NOMO-1 (cell line): Measurements from ENCODE around the gene LYSMD1.

Experiments
- DNase-seq, 2 experiments: peaks; one replicate each; lab custom pipeline; 2025; ENCODE audit not compliant: unreplicated experiment in 2 of 2; lab: John Stamatoyannopoulos, UW

The LYSMD1 gene

DNA sequence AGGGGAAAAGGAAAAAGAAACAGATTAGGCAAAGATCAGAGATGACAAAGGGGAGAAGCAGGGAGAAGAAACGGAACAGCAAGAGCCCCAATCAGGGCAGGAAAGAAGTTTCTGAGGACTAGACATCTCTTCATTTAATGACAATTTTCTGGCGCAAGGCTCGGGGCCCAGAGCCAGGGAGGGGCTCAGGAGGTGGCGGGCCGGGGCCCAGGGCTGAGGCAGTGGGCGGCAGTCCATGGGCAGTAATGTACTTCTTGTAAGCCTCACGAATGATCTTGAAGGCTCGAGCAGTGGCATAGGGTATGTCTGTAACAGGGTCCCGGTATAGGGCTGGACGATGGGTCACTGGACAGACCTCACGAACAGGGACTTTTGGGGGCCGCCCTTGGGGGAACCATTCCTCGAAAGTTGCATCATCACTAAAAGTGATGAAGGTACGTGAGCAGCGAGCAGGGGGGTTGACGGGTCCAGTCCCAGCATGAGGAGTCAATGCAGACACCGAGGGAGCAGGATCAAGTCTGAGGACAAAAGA, 10.9 kb upstream of the LYSMD1 start:
- no peak for DNase-seq

DNA sequence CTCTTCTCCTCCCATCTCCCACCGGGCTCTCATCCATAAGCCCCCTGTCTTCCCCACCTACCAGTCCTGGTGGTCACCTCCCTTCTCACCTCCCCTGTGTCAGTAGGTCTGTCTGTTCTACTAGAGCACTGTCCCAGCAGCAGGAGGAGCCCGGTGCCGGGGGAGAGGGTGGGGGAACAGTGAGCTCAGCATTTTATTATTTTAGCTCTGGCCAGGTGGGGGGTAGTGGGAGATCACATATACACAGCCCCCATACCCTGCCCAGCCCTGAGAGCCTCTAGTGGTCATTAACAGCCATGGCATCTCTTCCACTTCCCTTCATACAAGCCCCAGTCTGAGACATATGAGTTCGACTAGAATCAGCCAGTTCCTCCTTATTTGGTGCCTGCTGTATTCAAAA, 10.2 kb upstream of the LYSMD1 start, which contains the start of gene TMOD4:
TMOD4 (minus strand) TSS at position 119 of the 400 bp plus-strand sequence. CDS start 1,106 bp downstream, outside the sequence.
- peak; percentile 15 to 25 for DNase-seq

DNA sequence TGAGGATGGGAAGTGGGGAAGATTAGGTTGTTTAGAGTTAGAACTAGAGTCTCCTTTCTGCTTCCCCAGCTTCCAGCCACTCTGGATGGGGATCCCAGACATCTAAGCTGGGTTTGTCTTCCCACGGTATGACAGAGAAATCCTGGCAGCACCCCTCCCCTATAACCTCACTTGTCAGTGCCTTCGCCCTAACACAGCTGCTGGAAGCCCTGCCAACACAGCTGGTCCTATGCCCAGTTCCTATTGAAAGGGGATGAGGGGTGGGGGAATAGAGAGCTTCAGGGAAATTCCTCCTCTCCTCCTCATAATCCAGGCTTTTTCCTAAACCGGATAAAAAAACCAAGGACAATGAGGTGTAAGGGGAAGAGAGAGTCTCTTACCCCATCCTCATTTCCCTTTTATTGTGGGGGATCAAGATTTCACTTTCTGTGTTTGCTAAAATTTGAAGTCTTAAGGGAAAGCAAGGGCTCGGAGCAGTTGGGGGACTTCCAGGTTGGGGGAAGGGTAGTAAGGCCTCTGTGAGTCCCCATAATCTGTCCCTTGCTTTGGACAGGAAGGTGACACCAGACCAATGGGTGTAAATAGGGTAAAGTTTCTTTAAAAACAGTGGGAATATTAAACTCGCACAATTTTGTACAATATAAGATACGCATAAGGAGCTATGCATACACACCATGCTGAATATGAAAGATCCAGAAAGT, 9.5 kb upstream of the LYSMD1 start:
- DNase-seq = no peak

- DNase-seq = no peak
Measured at GRCh38 chr1:151171190-151171589, 5.5 kb upstream of the LYSMD1 start.

GRCh38 chr1:151167116-151167515, 1.4 kb upstream of the LYSMD1 start:
- DNase-seq = no peak

- DNase-seq = peak; percentile 6 to 35
Measured at GRCh38 chr1:151166505-151166956, 829 bp upstream of the LYSMD1 start.

DNA sequence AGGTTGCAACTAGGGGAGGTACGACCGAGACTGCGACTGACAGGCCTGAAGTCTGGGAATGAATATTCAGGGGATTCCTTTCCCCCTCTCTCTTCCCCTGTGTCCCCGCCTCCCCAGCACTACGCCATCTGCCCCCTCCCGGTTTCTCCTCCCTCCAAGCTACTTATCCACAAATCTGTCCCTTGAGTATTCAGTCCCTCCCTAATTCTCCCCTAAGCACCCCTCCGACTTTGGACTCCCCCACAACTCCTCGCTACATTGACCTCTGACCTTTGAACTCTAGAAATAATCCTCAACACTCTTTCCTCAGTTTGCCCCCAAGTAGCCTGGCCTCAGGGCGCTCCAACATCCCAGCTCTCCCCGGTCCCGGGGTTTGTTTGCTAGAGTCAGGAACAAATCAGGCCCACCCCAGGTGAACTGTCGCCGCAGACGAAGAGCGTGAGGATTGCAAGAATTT, 393 bp downstream of the LYSMD1 start:
- DNase-seq = no peak

DNA sequence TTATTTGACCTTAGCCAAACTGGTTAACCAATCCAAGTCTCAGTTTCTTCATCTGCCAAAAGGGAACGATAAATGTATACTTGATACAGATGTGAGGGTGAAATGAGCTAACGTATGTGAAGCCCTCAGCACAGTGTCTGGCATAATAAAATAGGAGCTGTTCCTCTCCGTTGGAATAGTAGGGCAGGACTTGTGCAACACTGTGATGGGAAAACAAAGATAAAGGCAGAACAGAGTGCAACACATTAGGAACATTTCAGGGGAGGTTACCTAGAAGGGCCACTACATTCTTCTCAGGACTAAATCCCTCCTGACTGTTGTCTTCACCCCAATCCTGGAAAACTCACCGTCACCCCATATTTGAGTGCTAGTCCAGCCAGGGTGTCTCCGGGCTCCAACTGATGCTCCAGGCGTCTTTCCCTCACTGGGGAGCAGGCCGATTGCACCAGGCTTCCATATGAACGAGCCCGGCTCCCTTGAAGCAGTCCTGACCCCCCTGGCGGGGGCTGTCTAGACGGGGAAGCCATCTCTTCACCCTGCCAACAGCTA, 896 bp downstream of the LYSMD1 start:
- no peak for DNase-seq

DNA sequence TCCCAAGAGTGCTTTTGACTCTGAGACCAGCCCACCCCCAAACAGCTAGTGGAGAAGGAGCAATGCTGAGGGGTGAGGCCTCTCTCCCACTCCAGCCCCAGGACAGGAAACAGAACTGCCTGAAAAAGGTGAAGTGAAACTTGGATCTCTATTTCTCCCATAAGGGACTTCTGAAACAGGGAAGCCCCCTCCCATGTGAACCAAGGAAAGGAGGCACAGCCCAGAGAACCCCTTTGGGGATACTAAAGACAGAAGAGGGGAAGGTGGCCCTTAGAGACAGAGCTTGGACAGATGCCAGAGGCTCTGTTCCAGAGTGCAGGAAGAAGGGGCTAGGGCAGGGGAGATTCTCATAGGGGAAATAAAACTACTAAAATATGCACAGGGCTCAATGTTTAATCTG, 6.3 kb downstream of the LYSMD1 start:
- peak in 1 of 2 experiments; percentile 18 for DNase-seq

GRCh38 chr1:151158751-151159251, 6.9 kb downstream of the LYSMD1 start:
- DNase-seq = peak; percentile 18 to 31

GRCh38 chr1:151158326-151158725, 7.4 kb downstream of the LYSMD1 start:
- DNase-seq = peak; percentile 8 to 39

- DNase-seq = peak; percentile 71 to 72
Measured at GRCh38 chr1:151157067-151157531, 8.6 kb downstream of the LYSMD1 start.

GRCh38 chr1:151156515-151156819, 9.2 kb downstream of the LYSMD1 start, which contains the start of gene TNFAIP8L2:
TSS of gene TNFAIP8L2 (plus strand) at chr1:151156649. CDS start at chr1:151158698, 2,049 bp downstream.
- DNase-seq = peak; percentile 78 to 80

DNA sequence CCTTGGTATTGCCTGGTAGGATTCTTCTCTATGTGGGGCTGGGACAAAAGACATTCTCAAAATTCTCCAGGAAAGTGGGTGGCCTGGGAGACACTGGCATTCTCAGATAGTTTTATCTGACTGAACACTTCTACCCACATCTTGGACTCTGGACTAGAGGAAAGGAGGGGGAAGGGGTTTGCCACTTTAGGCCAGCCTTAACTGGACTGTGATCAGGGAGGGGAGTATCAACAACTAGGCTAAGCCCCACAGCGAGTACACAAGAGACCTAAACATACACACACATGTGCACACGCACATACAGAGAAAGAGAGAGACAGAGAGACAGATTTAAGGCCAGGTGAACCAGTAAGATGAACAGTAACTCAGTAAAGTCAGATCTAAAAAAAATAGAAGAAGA, 18.0 kb downstream of the LYSMD1 start:
- no peak for DNase-seq

DNA sequence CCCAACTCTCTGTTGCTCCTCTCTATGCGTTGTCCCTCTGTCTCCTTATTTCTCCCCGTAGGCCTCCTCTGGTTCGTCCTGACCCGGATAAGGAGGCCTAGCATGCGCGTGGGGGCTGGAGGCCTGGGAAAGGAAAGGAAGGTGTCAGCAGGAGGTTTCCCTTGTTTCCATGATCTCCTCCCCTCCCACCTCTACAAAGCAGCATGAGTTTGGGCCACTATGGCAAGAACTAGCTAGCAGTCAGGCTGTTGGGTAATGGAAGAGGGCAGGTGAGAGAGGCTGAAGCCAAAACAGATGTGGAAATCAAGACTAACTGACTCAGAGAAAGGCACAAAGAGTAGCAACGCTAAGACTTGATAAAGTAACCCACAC, 18.6 kb downstream of the LYSMD1 start:
- DNase-seq = no peak

GRCh38 chr1:151146412-151147131, 19.1 kb downstream of the LYSMD1 start, which contains the start of gene SEMA6C:
TSS of gene SEMA6C (minus strand) at chr1:151146631. CDS start at chr1:151142621, 4,010 bp downstream.
- peak; percentile 84 to 91 for DNase-seq

DNA sequence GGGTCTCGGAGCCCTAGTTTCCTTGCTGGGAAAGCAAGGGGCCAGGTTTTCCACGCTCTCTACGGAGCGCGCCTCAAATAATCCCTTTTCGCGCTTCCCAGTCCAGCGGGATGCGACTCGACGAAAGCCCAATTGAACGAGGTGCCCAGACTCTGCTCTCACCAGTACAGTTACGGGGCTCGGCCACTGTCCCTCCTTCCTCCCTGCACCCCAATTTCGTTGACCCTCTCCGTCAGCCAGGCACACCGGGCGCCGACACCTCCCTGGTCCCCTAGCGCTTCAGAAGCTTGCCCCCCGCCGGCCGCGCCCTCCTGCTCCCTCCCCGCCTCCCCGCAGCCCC, 19.7 kb downstream of the LYSMD1 start:
- no peak for DNase-seq

DNA sequence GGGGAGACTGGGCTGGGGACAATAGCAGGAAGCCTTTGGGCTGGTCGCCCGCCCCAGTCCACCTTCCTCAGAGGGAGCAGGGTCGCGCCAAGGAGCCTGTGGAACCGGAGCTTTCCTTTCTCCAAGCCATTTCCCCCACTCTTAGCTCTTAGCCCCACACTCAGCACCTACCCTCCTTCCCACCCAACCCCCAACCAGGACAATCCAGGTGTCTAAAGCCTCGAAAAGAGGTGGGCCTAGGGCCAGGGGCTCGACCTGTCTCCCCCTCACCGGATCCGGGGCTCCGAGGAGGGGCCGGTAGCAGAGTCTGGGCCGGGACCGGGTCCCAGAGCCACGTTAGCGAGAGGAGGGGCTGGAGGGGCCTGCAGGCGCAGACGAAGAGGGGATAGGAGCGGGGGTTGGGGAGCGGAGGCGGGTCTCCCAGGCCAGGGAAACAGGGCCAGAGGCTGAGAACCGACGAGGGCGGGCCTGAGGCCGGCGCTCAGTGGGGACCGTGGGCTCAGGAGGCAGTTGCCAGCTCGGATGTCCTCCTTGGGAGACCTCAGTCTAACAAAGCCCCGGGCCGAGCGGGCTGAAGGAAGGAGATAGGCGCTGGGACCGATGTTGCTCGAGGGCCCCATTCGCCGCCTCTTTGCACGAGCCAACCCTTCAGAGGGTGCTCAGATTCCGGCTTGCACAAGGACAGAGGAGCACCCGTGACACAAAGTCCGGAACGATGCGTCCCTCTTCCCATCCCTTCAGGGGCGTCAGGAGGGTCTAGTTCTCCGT, 20.2 kb downstream of the LYSMD1 start:
- DNase-seq = no peak

GRCh38 chr1:151144474-151145303, 21.0 kb downstream of the LYSMD1 start:
- no peak for DNase-seq

DNA sequence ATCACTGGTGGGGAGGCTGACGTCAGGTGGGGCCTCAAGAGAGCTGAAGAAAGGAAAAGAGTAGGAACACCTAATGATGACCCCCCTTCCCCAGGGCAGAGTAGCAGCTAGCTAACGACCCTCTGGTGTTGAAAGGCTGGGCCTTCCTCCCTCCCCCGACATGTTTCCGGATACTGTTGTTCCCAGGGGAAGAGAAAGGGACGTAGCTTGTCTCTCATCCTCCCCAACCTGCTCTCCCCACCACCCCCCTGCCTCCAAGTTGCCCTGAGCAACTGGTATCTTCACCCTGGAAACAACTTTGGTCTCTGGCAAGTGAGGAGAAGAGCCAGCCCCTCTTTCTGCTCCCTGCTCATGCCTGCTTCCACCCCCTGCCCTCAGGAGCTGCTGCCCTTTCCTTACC, 21.7 kb downstream of the LYSMD1 start:
- DNase-seq = no peak
